SK-N-MC (cell line): ENCODE measurements around the gene PPP6R3.
A peak's percentile ranks its signal among the peaks of the same experiment; 100 is the strongest.

Experiments
- DNase-seq: peaks from one replicate; pipeline ENCODE4 v3.0.0-alpha.2; 2011; ENCODE audit warnings: low read depth, low spot score
- H3K27ac ChIP-seq: fragments of 200-600 bp; sonication (generic); 2 replicates; pipeline ENCODE4 v1.5.1; 2016; ENCODE audit warnings: mixed run types
- H3K36me3 ChIP-seq: fragments of 200-600 bp; sonication (generic); 2 replicates; pipeline ENCODE4 v1.6.1; 2017; ENCODE audit warnings: antibody characterized with exemption, low read length, mixed read lengths; ENCODE audit not compliant: insufficient read depth
- H3K4me3 ChIP-seq: fragments of 200-600 bp; sonication (generic); 2 replicates; pipeline ENCODE4 v1.5.1; 2016
- H3K9ac ChIP-seq: fragments of 200-600 bp; sonication (generic); 2 replicates; pipeline ENCODE4 v1.8.0; 2017; ENCODE audit warnings: mixed run types, mixed read lengths; ENCODE audit not compliant: insufficient read length
- H3K9me3 ChIP-seq: fragments of 200-600 bp; sonication (generic); 2 replicates; pipeline ENCODE4 v1.6.1; 2017; ENCODE audit warnings: low read depth, mild to moderate bottlenecking, antibody characterized with exemption, low read length, moderate library complexity, mixed read lengths
- EZH2 ChIP-seq: fragments of 200-600 bp; sonication (generic); IDR thresholded peaks from one replicate; pipeline ENCODE4 v1.6.1; 2017; ENCODE audit warnings: antibody characterized with exemption
- FOXP2 ChIP-seq: optimal IDR thresholded peaks from 2 replicates; pipeline ENCODE3; 2011; ENCODE audit warnings: mild to moderate bottlenecking, moderate library complexity; ENCODE audit not compliant: insufficient read depth; ENCODE audit errors: extremely low read length, control extremely low read depth
- POLR2AphosphoS5 ChIP-seq: IDR thresholded peaks from 2 replicates; pipeline ENCODE4 v1.6.1; 2012; ENCODE audit warnings: mild to moderate bottlenecking, low read depth, low read length, borderline replicate concordance

PPP6R3 gene

GRCh38 chr11:68524681-68525080 is 64.1 kb downstream of the PPP6R3 start:
- H3K27ac ChIP-seq = peak overlapping the region; percentile 4; the same call in 1 of the 2 replicates
- no peak for DNase-seq
- H3K36me3 ChIP-seq = peaks cover 94% of the 10 kb centered on the region
- H3K9ac ChIP-seq = no peak overlapping the region
- TF ChIP-seq EZH2 (no peak), POLR2AphosphoS5 (no peak), FOXP2 (no peak)
- H3K9me3 ChIP-seq = no peaks in the 10 kb centered on the region
- no peak overlapping the region for H3K4me3 ChIP-seq

- H3K27ac ChIP-seq = peak overlapping the region; percentile 4
- H3K9ac ChIP-seq = no peak overlapping the region
- no peaks in the 10 kb centered on the region for H3K9me3 ChIP-seq
- no peak for TF ChIP-seq EZH2
- no peak for TF ChIP-seq FOXP2
- no peak for TF ChIP-seq POLR2AphosphoS5
- H3K4me3 ChIP-seq = no peak overlapping the region
- no peak for DNase-seq
- peaks cover 91% of the 10 kb centered on the region for H3K36me3 ChIP-seq
Observed at GRCh38 chr11:68525336-68525735, 64.8 kb downstream of the PPP6R3 start.

GRCh38 chr11:68525930-68526329 is 65.4 kb downstream of the PPP6R3 start:
- no peak for TF ChIP-seq POLR2AphosphoS5
- no peak for TF ChIP-seq EZH2
- no peak for TF ChIP-seq FOXP2
- Histone ChIP-seq H3K9me3 (no peaks in the 10 kb centered on the region), H3K36me3 (peaks cover 86% of the 10 kb centered on the region), H3K4me3 (no peak overlapping the region), H3K9ac (no peak overlapping the region), H3K27ac (no peak overlapping the region)
- no peak for DNase-seq

GRCh38 chr11:68527585-68527984 is 67.0 kb downstream of the PPP6R3 start:
- H3K9me3 ChIP-seq = no peaks in the 10 kb centered on the region
- no peak overlapping the region for H3K4me3 ChIP-seq
- peaks cover 82% of the 10 kb centered on the region for H3K36me3 ChIP-seq
- H3K27ac ChIP-seq = no peak overlapping the region
- no peak for DNase-seq
- H3K9ac ChIP-seq = no peak overlapping the region
- TF ChIP-seq FOXP2 = no peak
- no peak for TF ChIP-seq EZH2
- no peak for TF ChIP-seq POLR2AphosphoS5

GRCh38 chr11:68528630-68529029 is 68.1 kb downstream of the PPP6R3 start:
- DNase-seq = no peak
- Histone ChIP-seq H3K9ac (no peak overlapping the region), H3K36me3 (peaks cover 79% of the 10 kb centered on the region), H3K9me3 (no peaks in the 10 kb centered on the region), H3K27ac (peak overlapping the region; percentile 38; the same call in 1 of the 2 replicates), H3K4me3 (no peak overlapping the region)
- TF ChIP-seq EZH2 = no peak
- TF ChIP-seq POLR2AphosphoS5 = no peak
- no peak for TF ChIP-seq FOXP2

- no peak overlapping the region for H3K4me3 ChIP-seq
- no peaks in the 10 kb centered on the region for H3K9me3 ChIP-seq
- DNase-seq = no peak
- TF ChIP-seq FOXP2 = no peak
- no peak for TF ChIP-seq POLR2AphosphoS5
- TF ChIP-seq EZH2 = no peak
- no peak overlapping the region for H3K27ac ChIP-seq
- peaks cover 64% of the 10 kb centered on the region for H3K36me3 ChIP-seq
- no peak overlapping the region for H3K9ac ChIP-seq
Observed at GRCh38 chr11:68531129-68531693, 70.7 kb downstream of the PPP6R3 start.

GRCh38 chr11:68532727-68533369 is 72.3 kb downstream of the PPP6R3 start:
- Histone ChIP-seq H3K9ac (no peak overlapping the region), H3K27ac (no peak overlapping the region), H3K36me3 (peaks cover 61% of the 10 kb centered on the region), H3K4me3 (no peak overlapping the region), H3K9me3 (no peaks in the 10 kb centered on the region)
- TF ChIP-seq POLR2AphosphoS5 = no peak
- TF ChIP-seq EZH2 = no peak
- no peak for TF ChIP-seq FOXP2
- no peak for DNase-seq

- Histone ChIP-seq H3K9me3 (no peaks in the 10 kb centered on the region), H3K36me3 (peaks cover 61% of the 10 kb centered on the region), H3K27ac (no peak overlapping the region), H3K4me3 (no peak overlapping the region), H3K9ac (no peak overlapping the region)
- no peak for DNase-seq
- no peak for TF ChIP-seq FOXP2
- TF ChIP-seq EZH2 = no peak
- no peak for TF ChIP-seq POLR2AphosphoS5
Observed at GRCh38 chr11:68533945-68534344, 73.4 kb downstream of the PPP6R3 start.
